ENCODE results near the gene DCAF10.

The DCAF10 gene

DNA sequence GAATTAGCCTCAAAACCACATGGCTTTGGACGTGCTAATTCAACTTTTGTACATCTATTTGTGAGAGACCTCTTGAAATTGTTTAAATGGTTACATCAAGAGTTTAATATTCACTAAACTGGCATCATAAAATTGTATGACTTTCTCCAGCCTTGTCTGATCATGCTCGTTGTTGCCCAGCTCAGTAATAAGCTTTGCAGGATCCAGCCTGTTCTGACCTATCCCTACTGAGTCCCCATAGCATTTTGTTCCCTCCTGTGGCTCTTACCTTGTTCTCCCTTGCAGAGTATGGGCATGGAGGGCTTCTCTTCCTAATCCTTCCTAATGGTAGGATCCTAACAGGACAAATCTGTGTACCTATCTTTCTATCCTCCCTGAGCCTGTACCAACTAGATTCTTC, 22.1 kb upstream of the DCAF10 start:
- DNase-seq (ENCODE audit: low read depth, low spot score) = no peak
- in situ Hi-C loops (cut with HindIII; ENCODE audit: low sequenced_read_pairs) = no loop called here
- TF ChIP-seq CTCF (IDR thresholded peaks at IDR 0.05; ENCODE audit: low read depth, low read length) = no peak
- no peak overlapping the region for H3K4me3 ChIP-seq (ENCODE audit: low read depth, low read length)

GRCh38 chr9:37784291-37784615, 16.3 kb upstream of the DCAF10 start:
- no peak for TF ChIP-seq CTCF (IDR thresholded peaks at IDR 0.05; ENCODE audit: low read depth, low read length)
- H3K4me3 ChIP-seq (ENCODE audit: low read depth, low read length) = peak overlapping the region; percentile 87
- DNase-seq (ENCODE audit: low read depth, low spot score) = no peak
- in situ Hi-C loops (cut with HindIII; ENCODE audit: low sequenced_read_pairs) = no loop called here

- no peak for TF ChIP-seq CTCF (IDR thresholded peaks at IDR 0.05; ENCODE audit: low read depth, low read length)
- DNase-seq (ENCODE audit: low read depth, low spot score) = peak; percentile 91
- H3K4me3 ChIP-seq (ENCODE audit: low read depth, low read length) = peak within 1 kb of the TSS; percentile 87
- in situ Hi-C loops (cut with HindIII; ENCODE audit: low sequenced_read_pairs) = no loop called here
Measured at GRCh38 chr9:37784616-37785483, 15.7 kb upstream of the DCAF10 start, which contains the start of gene EXOSC3. TSS of gene EXOSC3 (minus strand) at chr9:37785064. CDS start at chr9:37785044, 20 bp downstream.

DNA sequence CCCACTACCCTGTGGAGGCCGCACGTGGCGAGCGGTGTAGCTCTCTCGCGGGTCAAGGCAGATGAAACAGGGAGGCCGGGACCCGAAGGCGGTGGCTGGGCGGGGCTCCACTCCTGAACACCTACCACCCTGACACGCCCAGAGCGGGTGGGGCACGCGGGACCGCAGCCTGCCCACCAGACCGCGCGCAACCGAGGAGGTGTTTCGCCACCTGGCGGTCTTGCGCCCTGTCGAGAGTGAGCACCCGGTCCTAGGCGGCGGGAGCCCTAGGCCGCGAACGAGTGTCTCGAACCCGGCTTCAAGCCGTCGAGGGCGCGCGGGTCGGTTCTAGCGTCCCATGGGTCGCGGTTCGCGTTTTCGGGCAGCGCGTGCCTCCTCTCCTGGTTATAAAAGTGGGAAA, 13.5 kb upstream of the DCAF10 start:
- DNase-seq (ENCODE audit: low read depth, low spot score) = no peak
- in situ Hi-C loops (cut with HindIII; ENCODE audit: low sequenced_read_pairs) = no loop called here
- TF ChIP-seq CTCF (IDR thresholded peaks at IDR 0.05; ENCODE audit: low read depth, low read length) = no peak
- no peak overlapping the region for H3K4me3 ChIP-seq (ENCODE audit: low read depth, low read length)

- in situ Hi-C loops (cut with HindIII; ENCODE audit: low sequenced_read_pairs) = no loop called here
- TF ChIP-seq CTCF (IDR thresholded peaks at IDR 0.05; ENCODE audit: low read depth, low read length) = no peak
- no peak for DNase-seq (ENCODE audit: low read depth, low spot score)
- no peak overlapping the region for H3K4me3 ChIP-seq (ENCODE audit: low read depth, low read length)
Measured at GRCh38 chr9:37788332-37788731, 12.3 kb upstream of the DCAF10 start.

DNA sequence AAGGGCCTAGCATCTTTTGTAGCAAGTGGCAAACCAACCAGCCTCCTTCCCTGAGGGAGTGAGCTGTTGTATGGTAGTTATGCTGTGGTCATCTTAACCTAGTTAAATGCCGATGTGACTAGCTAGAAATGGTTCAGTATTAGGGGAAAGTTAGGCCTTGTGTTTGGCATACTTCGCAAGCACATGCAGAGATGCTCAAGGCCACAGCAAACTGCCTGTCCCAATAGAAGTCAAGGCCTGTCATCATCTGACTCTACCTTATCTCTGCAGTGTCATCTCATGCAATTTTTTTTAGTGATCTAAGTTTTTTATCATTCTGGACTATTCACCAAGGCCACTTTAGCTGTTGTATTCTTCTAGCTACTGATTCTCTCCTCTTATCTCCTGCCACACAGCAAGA, 10.5 kb upstream of the DCAF10 start:
- in situ Hi-C loops (cut with HindIII; ENCODE audit: low sequenced_read_pairs) = no loop called here
- TF ChIP-seq CTCF (IDR thresholded peaks at IDR 0.05; ENCODE audit: low read depth, low read length) = no peak
- no peak for DNase-seq (ENCODE audit: low read depth, low spot score)
- no peak overlapping the region for H3K4me3 ChIP-seq (ENCODE audit: low read depth, low read length)
